Epidermal melanocyte (primary cell): Measurements from ENCODE around the gene XXYLT1.
"Not testable (repeated sequence)": the region's sequence is repeated elsewhere in the genome, so short reads cannot be mapped to it uniquely, and the experiment has no call there.

ENCODE experiments used
- DNase-seq: peaks from one replicate; pipeline ENCODE4 v3.0.0; 2011; ENCODE audit warnings: low spot score; ENCODE audit not compliant: insufficient read length

The XXYLT1 gene

DNA sequence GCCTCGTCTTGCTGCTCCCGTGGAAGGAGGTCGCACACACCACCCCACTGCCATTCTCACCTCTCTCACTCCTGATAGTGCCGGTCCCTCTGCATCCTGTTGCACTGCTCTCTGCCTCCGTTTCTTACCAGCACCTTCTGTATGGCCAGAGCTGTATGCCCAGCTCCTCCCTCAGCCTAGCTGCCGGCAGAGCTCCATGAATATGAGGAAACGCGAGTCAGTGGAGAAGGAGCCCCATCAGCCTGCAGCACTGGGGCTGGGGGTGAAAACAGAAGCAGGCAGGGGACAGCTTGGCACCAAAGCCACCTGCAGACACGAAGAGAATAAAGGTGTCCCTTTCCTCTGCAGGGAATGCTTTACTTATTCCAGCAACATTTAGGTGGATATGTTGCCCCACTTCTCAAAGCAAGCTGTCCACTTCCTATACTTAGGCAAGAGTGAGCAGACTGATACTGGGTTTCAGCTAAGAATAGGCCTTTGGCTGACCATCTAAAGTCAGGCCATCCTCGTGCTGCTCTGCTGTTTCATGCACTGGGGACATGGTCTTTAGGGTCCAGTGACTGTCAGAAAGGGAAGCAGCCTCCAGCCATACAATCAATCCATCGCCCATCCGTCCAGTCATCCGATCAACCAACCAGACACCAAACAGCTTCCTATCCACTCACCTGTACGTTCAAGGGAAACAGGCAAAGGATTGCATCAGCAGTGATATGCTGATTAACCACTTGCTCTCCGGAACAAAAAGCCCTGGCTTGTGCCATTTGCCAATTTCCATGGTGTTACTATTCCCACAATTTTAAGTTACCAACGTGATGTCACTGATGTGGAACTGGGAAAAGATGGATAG, 222.7 kb downstream of the XXYLT1 start:
- DNase-seq, result no peak

- no peak for DNase-seq
These were observed 223.4 kb downstream of the XXYLT1 start for GRCh38 chr3:195047536-195047935.

GRCh38 chr3:195046441-195046840, 224.5 kb downstream of the XXYLT1 start:
- no peak for DNase-seq

DNA sequence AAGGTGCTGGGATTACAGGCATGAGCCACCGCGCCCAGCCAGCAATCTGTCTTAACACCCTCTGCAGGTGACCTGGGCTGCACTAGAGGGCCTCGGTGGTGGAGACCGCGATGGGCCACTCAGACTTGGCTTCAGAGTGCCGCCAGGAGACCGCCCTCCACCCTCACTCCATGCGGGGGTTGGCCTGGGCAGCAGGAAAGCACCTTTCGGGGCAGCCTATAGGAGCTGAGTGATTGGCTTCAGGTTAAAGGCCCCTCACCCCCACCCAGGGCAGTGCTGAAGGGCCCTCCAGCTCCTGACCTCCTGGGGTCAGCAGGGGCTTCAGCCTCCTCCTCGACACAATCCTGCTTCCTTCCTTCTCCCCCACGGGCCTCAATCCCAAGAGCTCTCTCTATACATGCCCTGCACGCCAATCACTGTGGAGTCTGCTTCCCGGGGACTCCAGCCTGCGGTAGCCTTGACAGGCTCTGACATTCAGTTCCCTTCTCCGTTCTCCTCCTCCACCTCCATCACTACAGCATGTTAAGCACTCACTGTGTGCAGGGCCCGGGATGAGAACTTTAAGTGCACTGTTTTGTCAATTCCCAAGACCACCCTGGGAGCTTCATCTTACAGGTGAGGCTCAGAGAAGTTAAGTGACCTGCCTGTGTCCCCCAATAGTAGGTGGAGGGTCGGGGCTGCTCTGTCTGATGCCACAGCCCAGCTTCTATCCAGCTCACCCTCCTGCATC, 225.3 kb downstream of the XXYLT1 start:
- no peak for DNase-seq

- DNase-seq, result no peak
These were observed 226.5 kb downstream of the XXYLT1 start for GRCh38 chr3:195044411-195044810.

DNA sequence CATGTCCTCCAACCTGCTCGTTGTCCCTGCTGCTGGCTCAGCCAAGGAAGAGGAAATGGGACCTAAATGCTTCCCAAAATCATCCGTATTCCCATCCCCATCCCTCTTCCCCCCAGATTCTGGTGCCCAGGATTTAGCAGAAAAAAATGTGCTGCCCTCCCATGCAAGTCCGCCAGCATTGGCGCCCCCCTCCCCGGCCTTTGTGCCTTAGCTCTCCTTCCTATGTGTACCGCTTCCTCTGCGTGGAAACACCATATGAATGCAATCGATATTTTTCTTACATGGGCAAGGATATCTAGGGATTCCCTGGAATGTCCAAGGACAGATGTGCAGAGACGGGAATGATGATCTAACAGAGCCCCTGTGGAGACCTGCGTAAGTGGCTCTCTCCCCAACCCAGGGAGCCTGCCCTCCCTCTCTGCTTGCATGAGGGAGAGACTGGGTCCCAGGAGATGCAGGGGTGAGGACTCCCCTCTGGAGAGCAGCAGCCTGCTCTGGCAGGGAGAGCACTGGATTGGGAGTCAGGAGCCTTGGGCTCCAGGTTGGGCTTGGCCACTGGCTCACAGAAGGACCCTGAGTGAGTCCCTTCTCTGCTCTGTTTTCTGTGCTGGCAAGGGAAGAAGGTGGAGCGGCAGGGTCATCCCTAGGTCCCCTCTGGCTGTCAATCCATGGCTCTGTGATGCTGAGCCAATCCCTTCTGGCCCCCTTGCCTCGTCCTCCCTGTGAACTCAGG, 227.2 kb downstream of the XXYLT1 start:
- DNase-seq, result no peak

DNA sequence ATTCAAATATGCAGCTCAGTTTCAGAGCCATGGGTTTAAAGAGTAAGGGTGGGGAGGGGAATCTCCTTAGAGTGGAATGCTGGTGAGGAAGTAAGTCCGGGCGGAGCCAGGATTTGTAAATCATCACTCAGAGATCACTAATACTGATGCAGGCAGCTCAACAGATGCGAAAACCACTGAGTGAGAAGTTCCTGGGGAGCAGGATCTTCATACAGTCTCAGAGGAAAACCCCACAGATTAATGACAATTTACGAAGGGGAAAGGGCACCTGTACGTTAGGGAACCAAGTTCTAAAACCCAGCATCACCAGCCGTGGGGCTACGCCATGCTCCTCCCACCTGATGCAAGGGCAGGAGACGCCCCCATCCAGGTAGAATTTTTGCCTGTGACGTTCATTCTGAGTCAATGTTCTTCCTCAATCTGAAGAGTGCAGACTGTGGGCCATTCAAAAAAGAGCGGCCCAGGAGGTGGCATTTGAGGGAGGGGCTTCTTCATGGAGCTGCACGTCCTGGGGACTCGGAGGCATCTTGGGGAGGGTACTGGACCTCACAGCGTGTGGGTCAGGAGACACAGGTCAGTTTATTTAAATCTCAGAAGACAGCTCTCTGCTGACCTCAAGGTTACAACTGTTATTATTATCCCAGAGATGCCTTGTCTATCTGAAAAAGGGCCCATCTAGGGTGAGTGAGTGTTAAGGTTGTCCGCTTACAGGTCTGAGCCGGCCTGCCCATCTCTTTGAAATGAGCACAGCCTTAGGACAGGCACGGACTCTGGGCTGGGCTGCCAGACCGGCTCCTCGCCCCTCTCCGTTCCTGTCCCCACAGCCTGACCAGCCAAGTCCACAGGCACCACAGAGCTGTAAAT, 228.0 kb downstream of the XXYLT1 start:
- DNase-seq, result no peak

DNA sequence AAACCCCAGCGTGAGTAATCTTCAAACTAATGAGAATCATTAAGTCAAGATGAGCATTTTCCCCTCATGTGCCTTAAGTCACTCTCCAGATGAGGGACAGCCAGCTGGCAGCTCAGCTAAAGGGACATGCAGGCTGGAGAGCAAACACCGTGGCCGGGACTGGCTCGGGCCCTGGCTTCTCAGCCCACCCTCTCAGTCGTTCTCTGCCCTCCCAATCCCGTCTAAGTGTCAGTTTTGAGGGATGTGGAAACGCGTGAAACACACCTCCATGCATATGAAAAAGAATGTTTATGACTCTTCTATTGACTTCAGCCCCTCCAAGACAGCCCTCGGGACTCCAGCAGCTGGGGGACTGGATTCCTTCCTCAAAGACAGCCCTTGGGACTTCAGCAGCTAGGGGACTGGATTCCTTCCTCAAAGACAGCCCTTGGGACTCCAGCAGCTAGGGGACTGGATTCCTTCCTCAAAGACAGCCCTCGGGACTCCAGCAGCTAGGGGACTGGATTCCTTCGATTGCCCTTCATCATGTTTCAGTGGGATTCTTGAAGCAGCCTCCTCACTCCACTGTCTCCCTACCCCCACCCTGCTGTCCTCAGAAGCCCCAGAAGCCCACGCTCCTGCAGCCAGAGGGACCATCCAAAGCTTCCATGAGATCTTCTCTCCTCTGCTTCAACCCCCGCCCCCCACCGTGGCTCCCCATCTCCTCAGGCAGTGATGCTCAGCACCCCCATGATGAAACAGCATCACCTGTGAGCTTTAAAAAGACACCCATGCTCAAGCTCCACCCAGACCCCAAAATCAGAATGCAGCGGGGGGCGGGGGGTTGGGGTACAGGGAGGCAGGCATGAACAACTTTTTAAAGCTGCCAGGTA, 228.9 kb downstream of the XXYLT1 start:
- no peak for DNase-seq

DNA sequence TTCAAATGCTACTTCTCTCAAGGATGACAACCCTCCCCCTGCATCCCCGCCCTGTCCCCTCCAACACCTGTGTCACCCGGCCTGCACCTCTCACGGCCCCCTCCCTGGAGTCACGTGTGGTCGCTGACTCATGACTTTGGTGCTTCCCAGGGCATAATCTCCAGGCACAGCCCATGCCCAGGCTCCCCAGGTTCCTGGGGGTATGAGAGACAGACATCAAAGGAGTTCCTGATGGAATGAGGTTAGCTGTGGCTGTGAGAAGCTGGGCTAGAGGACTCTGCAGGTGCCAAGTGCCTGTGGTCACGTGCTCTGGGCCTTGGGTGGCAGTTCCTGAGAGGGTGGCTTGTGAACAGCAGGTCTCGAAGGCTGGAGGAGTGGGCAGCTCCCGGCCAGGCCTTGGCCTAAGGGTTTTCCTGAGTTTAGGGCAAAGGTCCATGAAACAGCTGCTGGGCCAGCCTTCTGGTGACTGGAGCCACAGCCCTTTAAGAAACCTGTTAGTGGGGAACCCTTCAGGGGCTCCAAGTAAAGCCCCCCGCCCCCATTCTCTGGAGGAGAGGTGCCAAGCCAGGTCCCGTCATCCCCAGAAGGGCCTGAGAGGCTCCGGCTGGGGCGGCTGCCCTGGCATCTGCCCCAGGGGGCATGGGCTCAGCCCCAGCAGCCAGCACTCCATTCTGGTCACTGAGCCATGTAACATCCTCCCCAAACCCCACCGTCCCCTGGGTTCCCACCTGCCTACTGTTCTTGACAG, 230.0 kb downstream of the XXYLT1 start:
- no peak for DNase-seq

DNA sequence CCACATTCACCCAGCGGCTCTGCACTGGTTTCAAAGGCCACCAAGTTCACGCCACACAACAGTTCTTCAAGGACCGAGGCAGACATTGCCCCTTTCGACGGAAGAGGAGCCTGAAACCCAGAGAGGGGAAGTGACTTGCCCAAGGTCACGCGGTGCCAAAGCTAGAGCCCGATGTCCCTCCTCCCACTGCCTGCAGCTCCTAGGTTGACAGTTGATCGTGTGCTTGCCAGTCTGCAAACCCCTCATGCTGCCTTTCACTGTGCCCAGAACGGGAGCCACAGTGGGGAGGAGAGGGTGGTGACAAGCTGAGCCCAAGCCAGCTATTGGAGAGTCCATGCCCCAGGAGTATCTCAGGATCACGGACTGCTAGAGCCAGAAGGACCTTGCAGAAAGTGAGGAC, 230.9 kb downstream of the XXYLT1 start:
- no peak for DNase-seq

DNA sequence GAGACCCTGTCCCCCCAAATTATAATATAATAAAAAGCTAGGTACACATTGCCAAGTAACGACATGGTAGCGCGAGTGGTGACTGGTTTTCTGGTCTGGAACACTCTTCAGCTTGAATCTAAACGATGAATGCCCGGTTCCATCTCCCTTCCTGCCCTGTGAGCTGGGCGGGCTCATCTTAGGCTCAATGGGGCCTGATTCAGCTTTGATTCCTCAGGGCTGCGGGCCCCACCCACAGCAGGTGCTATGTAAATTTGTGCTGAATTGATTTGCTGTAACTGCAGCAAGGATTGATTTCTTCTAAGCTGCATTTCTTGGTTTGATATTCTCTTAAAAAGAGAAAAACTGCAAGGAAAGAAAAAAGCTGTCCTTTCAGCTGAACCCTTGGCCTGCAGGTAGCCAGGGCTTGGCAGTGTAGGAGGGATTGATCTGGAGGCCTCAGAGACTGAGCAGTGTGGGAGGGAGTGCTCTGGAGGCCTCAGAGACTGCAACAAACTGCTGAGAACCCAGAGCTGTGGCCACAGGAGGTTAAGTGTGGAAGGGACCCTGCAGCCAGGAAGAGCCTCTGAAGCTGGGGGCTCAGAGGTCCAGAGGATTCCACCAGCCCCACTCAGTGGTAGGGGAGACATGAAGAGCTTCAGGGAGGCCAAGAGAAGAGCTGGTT, 231.6 kb downstream of the XXYLT1 start:
- DNase-seq, result no peak

GRCh38 chr3:195038161-195038560, 232.8 kb downstream of the XXYLT1 start:
- DNase-seq, result no peak

GRCh38 chr3:195037586-195037985, 233.4 kb downstream of the XXYLT1 start:
- not testable (repeated sequence) for DNase-seq

- no peak for DNase-seq
These were observed 234.0 kb downstream of the XXYLT1 start for GRCh38 chr3:195036974-195037373.

DNA sequence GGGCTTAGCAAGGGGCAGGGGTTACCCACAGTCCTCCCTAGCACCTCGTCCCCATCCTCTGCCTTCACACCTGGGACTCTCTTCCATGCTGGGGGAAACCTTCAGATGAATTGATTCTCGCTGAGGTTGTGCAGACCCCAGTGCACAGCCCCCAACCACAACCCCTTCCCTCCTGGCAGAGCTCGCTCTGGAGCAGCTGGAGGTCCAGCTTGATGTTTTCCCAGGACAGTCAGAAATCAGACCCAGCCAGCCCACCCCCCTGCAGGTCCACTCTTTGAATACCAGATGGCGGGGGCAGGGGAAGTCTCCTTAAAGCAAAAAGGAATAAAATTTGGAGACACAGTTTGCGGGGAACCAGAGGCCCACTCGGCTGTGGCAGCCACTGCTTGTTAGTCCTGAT, 234.4 kb downstream of the XXYLT1 start:
- no peak for DNase-seq

- DNase-seq, result no peak
These were observed 234.8 kb downstream of the XXYLT1 start for GRCh38 chr3:195036203-195036505.

DNA sequence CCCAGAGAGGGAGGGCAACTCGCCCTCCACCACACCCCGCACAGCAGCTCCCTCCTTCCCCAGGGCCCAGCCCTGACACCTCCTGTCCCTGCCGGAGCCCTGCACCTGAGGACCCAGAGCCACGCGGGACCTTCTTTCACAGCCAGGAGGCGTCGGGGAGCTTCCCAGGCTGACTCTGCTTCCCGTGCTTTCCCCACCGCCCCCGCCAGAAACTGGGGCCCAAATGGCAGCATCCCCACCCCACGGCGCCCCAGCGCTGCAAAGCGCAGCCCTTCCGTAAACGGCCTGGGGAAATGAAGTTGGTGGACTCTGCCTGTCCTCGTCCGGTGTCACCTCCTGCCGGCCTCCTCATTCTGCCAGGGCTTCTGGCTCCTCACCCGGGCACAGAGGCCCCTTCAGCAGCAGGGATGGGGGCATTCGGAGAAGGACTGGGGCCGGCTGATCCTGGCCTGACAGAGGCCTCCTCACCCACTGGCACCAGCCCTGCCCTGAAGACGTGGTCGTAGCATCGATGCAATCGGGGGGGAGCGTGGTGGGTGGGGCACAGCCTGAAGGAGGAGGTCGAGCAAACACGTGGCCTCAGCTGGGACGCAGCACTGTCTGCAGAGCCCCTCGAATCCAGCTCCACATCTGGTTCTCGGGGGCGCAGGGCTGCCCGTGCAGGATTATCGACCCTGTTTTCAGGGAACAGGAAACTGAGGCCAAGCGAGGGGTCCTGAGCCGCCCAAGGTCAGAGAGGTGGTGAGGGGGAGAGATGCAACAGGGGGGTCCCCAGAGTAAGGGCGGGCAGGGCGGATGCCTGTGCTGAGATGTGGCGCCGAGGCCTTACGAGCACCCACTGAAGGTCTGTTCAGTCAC, 235.4 kb downstream of the XXYLT1 start:
- DNase-seq, result no peak

DNA sequence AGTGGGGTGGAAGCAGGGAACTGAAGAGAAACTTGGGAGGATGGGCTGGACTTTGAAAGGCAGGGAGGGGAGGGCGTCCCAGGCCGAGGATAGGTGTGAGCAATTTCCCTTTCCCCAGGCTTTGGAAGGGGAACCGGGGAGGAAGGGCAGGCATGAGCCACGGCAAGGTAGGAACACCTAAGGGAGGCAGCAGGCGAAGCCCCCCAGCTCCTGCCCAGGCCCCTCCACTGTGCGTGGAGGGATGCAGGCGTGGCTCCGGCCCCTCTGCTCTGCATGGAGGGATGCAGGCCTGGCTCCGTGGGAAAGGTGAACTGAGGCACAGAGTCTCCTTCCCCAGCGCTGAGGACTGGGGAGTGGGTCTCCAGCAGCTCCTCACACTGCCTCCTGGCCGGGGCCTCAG, 236.4 kb downstream of the XXYLT1 start:
- DNase-seq, result no peak
